Activated T-helper 1 cell treated with Interleukin-2 at 50 U/mL for 16 hours (primary cell): ENCODE results near the gene KCNN2.

Source experiments
- DNase-seq: peaks from one replicate; pipeline ENCODE4 v3.0.0-alpha.2; 2020; ENCODE audit warnings: low read depth

KCNN2 gene

GRCh38 chr5:114361724-114362196 is at the start of gene KCNN2:
TSS of gene KCNN2 (plus strand) at chr5:114362070. CDS start at chr5:114362140, 70 bp downstream.
- DNase-seq: no peak

GRCh38 chr5:114312658-114313057 is 49.2 kb upstream of the KCNN2 start:
- DNase-seq: no peak

- DNase-seq: no peak
Measured at GRCh38 chr5:114314061-114314460, 47.8 kb upstream of the KCNN2 start.

- no peak for DNase-seq
Measured at GRCh38 chr5:114316167-114316566, 45.7 kb upstream of the KCNN2 start.

GRCh38 chr5:114317751-114318150 is 44.1 kb upstream of the KCNN2 start:
- no peak for DNase-seq

- no peak for DNase-seq
Measured at GRCh38 chr5:114319236-114319635, 42.6 kb upstream of the KCNN2 start.

GRCh38 chr5:114319821-114320220 is 42.0 kb upstream of the KCNN2 start:
- DNase-seq: no peak

- DNase-seq: no peak
Measured at GRCh38 chr5:114324282-114324681, 37.6 kb upstream of the KCNN2 start.

GRCh38 chr5:114325541-114325940 is 36.3 kb upstream of the KCNN2 start:
- no peak for DNase-seq

GRCh38 chr5:114327474-114327873 is 34.4 kb upstream of the KCNN2 start:
- DNase-seq: no peak

- DNase-seq: no peak
Measured at GRCh38 chr5:114327987-114328386, 33.9 kb upstream of the KCNN2 start.

GRCh38 chr5:114330916-114331531 is 30.8 kb upstream of the KCNN2 start:
- DNase-seq: no peak

- DNase-seq: no peak
Measured at GRCh38 chr5:114332493-114332892, 29.4 kb upstream of the KCNN2 start.

GRCh38 chr5:114332925-114333324 is 28.9 kb upstream of the KCNN2 start:
- no peak for DNase-seq

GRCh38 chr5:114335391-114335790 is 26.5 kb upstream of the KCNN2 start:
- no peak for DNase-seq

- DNase-seq: no peak
Measured at GRCh38 chr5:114339108-114339507, 22.8 kb upstream of the KCNN2 start.

GRCh38 chr5:114346181-114346580 is 15.7 kb upstream of the KCNN2 start:
- DNase-seq: no peak

GRCh38 chr5:114355086-114355830 is 6.6 kb upstream of the KCNN2 start:
- DNase-seq: no peak

GRCh38 chr5:114358329-114358728 is 3.5 kb upstream of the KCNN2 start:
- no peak for DNase-seq

- DNase-seq: no peak
Measured at GRCh38 chr5:114360357-114360756, 1.5 kb upstream of the KCNN2 start.

- no peak for DNase-seq
Measured at GRCh38 chr5:114360816-114361723, 800 bp upstream of the KCNN2 start.

- DNase-seq: no peak
Measured at GRCh38 chr5:114362197-114362976, 517 bp downstream of the KCNN2 start.
